HG03571 (cell line): ENCODE measurements around the gene SUN2.
A peak's percentile ranks its signal among the peaks of the same experiment; 100 is the strongest.

ENCODE experiments used
- ATAC-seq: cut with Tn5 transposase; IDR thresholded peaks from one replicate; pipeline ENCODE4 v1.9.1; 2021; ENCODE audit not compliant: unreplicated experiment

Gene SUN2

DNA sequence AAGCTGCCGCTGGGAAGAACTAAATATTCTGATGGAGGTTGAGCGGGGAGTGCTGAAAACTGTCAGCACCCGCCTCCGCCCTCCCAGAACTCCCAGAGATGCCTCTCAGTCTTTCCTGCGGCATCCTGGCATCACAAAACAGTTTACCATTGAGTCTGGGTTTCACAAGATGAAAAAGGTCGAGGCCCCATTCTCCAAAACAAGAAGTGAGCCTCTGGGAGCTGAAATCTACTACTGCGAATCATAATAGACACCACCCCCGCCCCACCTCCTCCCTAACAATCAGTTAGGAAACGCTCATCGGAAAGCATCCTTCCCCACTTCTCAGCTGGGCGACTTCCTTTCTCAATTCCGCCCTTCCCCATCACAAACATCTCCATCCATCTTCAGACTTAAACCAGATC is 1.0 kb downstream of the SUN2 start:
- ATAC-seq, result no peak

DNA sequence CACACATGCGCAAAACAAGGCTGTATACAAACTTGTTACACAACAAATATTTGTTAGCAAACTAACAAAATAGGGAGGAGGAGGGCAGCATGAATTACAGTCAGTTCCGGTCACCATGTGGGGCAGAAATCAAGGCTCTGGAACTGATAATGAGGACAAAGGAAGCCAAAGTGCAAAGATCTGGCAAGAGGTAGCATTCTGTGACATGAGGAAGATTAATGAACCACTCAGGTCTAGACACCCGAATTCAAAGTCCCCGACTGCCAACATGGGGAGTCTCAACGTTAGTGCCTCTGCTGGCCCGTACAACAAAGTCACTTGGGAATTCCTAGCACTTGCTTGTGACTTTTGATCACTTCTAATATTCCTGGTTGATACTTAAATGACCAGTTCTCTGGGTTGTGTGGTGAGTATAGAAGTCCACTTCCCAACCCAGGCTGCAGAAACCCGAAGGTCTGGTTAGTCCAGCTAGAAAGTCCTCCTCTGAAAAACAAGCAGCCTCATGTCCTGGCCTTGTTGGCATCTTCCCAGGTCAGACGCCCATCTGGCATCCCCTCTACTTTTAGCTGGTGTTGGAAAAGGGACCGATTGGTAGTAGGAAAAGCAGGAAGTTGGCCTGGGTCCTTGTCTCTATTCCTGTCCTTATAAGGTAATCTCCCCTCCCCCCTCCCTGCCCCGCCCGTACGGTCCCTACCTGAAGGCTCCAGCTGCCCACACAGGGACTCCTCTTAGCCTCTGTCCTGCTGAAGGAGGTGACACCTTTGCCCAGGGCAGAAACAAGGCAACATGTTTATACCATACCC is 1.6 kb downstream of the SUN2 start:
- ATAC-seq, result no peak

DNA sequence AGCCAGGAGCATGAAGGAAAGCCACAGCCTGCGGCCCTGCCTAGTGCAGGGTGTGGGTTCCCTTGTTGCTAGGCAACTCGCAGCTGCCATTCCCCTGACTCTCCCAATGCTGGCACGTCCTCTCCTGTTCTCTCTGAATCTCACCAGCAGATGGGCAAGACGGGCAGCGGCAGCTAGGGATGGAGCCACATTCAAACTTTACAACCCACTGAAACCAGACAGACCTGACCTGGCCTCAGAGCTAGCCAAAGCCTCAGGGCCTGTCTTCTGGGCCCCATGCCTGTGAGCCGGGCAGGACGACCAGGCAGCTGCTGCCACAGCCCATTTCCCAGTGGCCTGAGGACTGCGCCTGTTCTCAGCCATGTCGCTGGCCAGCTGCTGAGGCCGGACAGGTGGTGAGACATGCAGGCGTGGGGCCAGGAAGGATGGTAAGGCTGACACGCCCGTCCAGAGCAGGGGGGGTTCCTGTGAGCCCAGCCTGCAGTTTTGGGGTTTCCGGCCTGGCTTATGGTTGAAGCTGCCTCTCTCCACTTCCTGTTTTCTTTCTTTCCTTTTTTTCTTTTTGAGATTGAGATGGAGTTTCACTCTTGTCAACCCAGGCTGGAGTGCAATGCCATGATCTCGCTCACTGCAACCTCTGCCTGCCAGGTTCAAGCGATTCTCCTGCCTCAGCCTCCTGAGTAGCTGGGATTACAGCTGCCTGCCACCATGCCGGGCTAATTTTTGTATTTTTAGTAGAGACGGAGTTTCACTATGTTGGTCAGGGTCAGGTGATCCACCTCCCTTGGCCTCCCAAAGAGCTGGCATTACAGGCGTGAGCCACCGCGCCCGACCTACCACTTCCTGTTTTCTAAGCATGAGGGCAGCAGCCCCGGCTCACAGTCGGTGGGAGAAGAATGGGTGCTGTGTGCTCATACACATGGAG is 4.1 kb downstream of the SUN2 start:
- ATAC-seq, result peak; percentile 36

DNA sequence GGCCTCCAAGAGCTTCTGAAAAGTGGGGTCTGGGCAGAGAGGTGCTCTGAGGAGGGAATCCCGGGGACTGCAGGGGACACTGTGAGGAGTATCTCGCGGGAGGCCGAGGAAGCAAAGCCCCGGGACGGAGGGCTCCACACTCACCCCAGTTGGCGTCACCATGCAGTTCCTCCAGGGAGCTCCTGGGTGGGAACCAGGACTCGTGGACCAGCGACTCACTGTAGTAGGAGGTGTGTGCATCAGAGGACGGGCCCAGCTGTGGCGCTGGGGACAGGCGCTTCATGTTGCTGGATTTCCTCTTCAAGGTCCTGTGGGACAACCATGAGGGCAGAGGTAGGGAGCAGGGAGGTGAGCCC is 4.8 kb downstream of the SUN2 start:
- no peak for ATAC-seq

DNA sequence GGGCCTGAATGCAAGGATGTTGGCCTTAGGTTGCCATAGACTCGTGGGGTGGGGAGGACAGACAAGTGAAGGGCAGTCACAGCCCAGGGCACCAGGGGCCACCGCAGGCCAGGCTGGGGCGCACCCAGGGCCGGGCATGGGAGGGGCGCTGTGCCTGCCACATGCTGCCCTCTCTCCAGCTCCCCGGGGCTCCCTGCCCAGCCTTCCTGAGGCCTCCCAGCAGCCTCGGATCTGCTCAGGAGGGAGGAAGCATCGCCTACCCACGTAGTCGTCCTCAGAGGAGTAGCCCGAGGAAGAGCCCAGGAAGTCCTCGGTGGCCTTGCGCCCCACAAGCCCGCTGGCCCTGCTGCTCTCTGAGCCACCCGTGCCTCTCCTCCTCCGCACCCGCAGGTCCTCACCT is 5.2 kb downstream of the SUN2 start:
- no peak for ATAC-seq

DNA sequence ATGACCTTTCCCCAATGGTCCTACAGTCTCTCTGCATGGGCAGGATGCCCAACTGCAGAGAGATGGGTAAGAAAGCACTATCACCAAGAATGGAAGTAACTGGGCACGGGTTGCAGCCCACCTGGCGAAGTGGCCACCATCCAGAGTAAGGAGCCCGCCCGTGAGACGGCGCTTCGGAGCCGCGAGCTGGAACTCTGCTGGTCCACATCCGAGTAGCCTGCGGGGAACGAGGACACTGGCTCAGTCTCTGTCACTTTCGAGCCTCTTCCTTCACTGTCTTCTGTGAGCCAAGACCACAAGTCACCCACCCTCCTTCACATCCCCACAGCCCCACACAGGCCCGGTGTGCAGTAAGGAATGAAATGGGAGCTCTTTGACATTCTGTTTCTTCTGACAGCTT is 5.7 kb downstream of the SUN2 start:
- ATAC-seq, result no peak

DNA sequence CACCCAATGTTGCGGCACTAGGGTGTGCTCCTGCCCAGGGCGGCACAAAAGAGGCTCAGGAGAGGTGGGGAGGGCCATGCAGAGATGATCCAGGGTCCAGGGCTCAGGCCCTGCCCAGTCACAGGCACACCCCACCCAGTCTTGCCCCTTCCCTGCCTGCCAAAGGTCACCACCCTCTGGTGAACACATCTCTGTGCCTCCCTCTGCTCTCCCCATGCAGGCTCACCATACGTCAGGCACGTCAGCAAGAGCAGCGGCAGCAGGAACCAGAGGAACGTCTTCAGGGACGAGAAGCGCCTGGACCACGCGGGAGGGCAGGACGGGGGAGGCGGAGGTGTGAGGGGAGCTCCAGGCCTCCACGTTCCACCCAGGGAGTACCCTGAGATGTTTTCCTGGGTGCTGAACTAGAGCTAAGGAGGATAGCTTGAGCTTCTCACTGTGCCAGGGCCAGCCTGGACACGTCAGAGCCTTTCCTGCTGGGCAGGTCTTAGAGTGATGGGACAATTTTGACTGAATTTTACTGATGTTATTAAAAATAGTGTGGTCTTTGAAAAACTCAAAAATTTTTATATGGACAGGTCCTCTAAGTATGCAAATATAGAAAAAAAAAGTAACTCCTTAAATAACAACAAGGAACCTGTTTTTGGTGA is 7.2 kb downstream of the SUN2 start:
- no peak for ATAC-seq

DNA sequence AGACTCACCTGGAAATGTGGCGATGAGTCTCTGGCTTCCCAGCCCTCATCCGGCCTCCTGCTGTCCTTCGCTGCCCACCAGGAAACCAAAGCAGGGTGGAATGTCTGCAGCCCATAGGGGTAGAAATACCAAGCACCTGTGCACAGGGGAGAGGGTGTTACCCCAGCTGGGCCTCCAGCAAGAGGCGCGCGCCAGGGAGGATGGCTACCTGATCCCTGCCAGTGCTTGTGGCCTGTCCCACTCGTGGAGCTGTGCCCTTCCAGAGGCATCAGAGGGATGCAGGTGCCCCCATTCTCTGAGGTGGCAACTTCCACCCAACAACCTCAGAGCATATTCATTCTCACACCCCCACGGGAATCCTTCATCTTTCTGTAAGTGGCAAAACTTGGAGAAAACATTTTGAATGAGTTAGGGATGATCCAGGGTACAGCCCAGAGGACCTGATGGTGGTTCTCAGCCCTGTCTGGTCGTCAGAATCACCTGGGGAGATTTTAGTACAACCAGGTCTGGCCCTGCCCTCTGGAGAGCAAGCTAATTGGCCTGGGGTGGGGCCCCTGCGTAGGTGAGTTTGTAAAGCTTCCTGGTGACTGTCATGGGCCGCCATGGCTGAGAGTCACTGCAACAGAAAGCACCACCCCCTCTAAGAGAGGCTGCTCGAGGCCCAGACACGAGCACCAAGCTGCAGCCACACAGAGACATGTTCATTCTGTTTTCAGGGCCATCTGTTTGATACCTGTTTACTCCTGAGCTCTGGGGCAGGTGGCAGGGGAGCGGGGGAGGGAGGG is 9.9 kb downstream of the SUN2 start:
- no peak for ATAC-seq

DNA sequence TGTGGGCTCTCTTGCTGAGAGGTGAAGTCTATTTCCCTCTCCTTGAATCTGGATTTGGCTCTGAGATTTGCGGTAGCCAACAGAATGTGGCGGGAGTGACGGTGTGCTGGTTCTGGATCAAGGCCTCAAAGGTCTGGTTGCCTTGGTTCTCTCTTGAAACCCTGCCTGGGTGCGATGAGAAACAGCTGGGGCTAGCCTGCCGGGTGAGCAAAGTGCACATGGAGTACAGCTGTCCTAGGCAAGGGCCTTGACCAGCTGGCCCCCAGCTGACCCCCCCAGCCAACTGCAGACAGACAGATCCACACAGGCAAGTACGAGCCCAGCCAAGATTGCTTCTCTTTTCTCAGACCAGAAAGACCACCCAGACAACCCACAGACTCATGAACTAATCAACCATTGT is 10.8 kb downstream of the SUN2 start:
- no peak for ATAC-seq

DNA sequence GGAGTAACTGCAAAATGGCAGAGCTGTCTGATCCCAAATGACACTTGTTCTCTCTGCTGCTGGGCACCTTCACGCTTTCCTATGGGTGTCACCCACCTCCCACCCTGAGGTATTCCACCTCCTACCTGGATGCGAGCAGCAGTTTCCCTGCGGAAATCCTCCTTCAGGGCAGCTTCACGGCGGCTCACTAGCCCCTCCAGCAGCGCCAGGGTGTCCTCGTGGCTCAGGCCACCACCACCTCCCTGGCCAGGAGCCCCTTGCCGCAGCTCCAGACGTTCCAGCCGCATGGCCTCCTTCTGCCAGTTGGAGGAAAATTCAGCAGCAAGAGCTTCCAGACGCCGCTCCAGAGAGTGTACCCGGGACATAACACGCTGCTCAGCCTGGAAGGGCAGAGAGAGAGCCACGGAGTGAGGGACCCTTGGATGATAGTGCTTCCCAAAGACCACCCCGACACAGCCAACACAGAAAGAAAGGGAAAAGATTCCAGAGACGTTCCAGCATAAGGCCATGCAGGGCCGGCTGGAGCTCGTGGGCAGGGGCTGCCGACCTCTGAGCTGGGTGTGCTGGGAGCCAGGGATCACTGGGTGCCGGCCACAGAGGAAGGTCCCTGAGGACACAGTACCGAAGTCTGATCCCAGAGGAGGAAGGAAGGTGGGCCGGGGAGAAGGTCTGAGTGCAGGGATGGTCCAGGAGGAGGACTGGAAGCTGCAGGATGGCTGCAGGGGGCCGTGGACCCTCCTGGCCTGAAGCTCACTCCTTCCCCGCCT is 13.4 kb downstream of the SUN2 start:
- no peak for ATAC-seq

DNA sequence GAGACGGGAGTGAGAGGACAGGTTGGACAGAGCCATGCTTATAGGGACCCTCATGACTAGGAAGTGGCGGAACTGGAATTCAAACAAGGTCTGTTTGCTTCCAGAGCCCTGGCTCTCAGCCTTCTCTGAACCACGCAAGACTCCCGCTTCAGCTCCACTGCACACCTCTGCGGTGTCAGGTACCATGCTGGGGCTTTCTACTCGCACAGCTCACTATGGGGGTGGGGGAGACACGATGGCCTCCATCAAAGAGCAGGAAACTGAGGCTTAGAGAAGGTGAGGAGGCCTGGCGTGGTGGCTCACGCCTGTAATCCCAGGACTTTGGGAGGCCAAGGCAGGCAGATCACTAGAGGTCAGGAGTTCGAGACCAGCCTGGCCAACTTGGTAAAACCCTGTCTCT is 14.2 kb downstream of the SUN2 start:
- no peak for ATAC-seq

DNA sequence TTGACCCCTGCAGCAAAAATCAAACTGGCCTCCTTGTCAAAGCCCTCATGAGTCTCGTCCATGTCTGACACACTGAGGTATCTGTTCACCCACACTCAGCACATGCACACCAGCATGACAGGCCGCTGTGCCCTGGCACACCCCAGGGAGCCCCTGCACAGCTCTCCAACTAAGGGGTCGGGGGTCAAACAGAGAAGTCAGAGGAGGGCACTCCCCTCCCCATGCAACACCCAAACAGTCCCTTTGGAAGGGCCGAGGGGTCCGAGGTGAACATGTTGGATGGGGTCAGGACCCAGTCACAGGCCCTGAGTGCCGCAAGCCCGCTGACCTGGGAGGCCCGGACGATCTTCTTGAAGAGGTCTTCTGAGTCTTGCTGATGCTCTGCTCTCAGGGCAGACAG is 14.6 kb downstream of the SUN2 start:
- ATAC-seq, result no peak

DNA sequence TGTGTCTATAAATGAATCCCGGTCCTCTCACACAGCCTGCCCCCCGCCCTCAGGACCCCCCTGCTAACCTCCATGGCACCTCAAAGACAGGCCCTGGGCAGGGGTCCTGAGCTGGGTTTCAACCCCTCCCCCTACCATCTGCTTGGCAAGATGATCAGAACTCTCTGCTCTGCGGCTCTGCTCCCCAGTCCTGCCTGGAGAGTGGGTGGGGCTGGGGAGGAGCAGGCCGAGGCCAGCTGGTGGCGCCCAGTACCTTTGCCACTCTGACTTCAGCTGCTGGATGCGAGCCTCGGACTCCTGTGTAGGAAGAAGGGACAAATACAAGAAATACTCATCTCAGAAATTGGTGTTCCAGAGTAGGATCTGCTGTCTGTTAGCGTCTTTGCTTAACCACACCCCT is 15.0 kb downstream of the SUN2 start:
- no peak for ATAC-seq

DNA sequence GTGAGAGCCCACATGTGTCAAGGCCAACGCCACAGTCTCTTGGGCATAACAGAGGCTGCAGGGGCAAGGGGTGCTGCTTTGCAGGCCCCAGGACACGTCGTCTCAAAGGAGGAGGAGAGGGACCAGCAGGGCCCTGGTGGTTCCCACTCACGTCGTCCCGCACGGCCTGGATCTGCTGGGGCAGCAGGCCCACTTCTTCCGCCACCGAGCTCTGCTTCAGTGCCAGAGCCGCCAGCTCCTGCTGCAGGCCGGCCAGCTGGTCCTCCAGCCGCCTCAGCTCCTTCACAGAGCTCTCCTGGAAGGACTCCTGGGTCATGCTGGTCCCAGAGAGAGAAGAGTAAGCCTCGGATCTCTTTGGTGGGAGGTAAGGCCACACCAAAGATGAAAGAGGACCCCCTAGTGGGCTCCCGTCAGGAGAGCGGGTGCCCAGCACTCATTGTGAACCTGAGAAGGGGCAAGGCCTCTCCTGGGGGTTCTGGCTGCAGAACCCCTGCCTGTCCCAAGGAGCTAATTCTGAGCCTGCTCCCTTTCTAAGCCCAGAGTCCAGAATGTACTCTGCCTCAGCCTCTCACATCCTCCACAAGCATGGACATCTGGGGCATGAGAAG is 15.6 kb downstream of the SUN2 start:
- no peak for ATAC-seq

DNA sequence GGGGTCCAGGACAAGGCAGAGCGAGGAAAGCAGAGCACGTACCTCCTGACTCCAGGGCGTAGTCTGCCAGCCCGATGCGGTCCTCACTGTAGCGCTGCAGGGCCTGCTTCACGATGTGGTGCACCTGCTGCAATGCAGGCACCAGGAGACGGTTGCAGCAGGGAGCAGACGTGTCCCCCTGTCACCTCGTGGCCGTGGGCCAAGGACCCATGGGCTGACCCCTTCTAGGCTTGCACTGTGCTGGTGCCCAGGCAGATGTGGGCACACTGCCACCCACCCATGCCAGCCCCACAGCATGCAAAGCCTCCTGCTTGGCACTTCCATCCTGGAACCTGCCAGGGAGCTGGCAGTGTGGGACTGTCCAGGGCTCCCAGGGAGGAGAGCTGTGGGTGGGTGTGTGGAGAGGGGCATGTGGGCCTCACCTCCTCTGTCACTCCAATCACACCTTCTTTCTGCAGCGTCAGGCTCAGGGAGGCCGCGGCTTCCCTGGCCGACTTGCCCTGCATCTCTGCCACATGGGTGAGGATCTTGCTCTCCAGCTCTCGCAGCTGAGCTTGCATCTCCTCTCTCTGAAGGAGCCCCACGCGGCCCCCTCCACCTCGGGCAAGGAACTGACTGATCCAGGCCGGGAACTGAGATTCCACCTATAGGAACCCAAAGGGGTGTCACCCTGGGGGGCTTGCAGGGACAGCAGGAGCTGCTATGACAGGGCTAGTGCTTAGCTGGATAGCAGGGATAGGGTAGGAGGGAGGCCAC is 16.3 kb downstream of the SUN2 start:
- no peak for ATAC-seq

DNA sequence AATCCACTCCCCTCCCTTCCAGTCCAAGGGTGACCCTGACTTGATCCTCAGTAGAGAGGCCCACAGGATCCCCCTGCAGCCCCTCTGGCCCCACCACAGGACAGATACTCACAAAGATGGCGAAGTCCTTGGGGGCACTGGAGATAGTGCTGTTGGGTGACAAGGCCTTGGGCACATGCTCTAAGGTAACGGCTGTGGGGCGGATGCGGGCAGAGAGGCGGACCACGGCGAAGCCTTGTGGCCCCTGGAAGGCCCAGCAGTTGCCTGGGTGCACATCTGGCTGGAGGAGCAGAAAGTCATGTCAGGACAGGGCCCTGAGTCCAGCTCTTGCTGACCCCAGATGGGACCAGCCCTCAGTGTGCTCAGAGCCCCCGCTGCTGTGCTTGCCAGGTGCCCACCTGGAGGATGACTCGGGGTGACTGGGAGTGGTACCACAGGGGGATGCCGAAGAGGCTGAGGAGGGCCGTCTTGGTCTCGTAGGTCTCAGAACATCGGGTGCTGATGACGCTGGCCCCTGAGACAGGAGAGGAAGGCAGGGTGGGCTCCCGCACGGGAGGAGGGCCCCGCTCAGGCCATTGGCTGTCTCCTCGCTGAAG is 17.2 kb downstream of the SUN2 start:
- ATAC-seq, result no peak

DNA sequence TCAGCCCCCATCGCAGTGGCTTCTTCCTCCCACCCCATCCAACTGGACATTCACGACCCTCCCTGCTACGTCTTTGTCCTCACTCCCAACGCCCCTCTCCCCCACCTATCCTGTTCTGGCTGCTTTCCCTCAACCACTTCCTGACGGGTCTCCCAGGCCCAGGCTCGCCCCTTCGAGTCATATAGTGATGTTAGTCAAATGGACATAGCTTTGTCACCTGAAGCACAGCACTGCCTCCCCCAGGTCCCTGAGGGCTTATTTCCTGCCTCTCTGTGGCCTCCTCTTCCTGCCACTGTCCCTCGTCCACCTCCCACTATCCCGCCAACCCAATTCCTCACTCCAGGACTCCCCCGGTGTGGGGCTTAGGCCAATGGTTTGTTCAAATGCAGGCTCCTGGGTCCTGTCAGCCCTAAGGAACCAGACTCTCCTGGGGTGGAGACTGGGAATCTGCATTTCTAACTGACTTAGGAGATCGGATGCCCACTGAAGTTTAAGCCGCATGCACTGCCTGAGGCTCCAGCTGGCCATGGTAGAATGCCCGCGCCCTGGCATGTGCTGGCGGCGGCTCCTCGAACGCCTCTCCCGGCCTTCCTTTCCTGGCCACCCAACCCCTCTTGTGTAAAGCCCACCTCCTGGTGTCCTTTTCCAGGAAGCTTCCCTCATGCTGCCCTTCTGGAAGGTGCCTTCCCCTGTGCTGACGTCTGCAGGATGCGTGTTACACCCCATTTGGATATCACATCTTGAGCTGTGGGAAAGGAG is 18.3 kb downstream of the SUN2 start:
- ATAC-seq, result no peak

DNA sequence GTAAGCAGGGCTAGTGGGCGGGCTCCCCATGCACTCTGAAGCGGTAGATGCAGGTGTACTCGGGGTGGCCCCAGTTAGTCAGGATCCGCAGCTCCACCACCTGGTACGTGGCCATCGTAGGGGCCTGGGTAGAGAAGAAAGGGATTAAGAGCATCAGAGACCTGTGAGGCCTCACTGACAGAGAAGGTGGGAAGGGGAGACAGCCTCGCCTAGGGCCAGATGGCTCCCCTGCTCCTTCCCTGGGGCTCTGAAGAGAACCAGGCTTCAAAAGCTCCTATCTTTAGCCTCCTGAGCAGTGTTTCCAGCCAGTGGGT is 19.6 kb downstream of the SUN2 start:
- no peak for ATAC-seq
